ENCODE measurements around the gene CUTA.

GRCh38 chr6:33431880-33432541 lies 14.1 kb upstream of the CUTA start:
- TF ChIP-seq BHLHE40 (IDR thresholded peaks at IDR 0.05; ENCODE audit: borderline replicate concordance) (no peak), LEF1 (IDR thresholded peaks at IDR 0.05; ENCODE audit: borderline replicate concordance) (no peak), CTBP1 (IDR thresholded peaks at IDR 0.05; ENCODE audit: borderline replicate concordance) (no peak), FOXA1 (IDR thresholded peaks at IDR 0.05) (no peak)

Data from HEK293T (cell line).